ENCODE data around the gene TTI1.

TTI1 gene

GRCh38 chr20:38033330-38034107 lies at the start of gene TTI1, which contains the start of gene RPRD1B:
TTI1 (minus strand) TSS chr20:38033456; CDS start chr20:38013816, 19,640 bp downstream.
RPRD1B (plus strand) TSS chr20:38033746; CDS start chr20:38033948, 202 bp downstream.
- peak; percentile 87 for DNase-seq

GRCh38 chr20:38082894-38083293 lies 49.6 kb upstream of the TTI1 start:
- DNase-seq, result no peak

GRCh38 chr20:38081575-38081974 lies 48.3 kb upstream of the TTI1 start:
- no peak for DNase-seq

- no peak for DNase-seq
Measured at GRCh38 chr20:38079353-38079752, 46.1 kb upstream of the TTI1 start.

- DNase-seq, result no peak
Measured at GRCh38 chr20:38078084-38078483, 44.8 kb upstream of the TTI1 start.

- DNase-seq, result no peak
Measured at GRCh38 chr20:38076548-38076947, 43.3 kb upstream of the TTI1 start.

- DNase-seq, result no peak
Measured at GRCh38 chr20:38075161-38075998, 42.1 kb upstream of the TTI1 start.

GRCh38 chr20:38073307-38074071 lies 40.2 kb upstream of the TTI1 start:
- DNase-seq, result no peak

- DNase-seq, result no peak
Measured at GRCh38 chr20:38072898-38073297, 39.6 kb upstream of the TTI1 start.

- no peak for DNase-seq
Measured at GRCh38 chr20:38067717-38068365, 34.6 kb upstream of the TTI1 start.

- no peak for DNase-seq
Measured at GRCh38 chr20:38066969-38067716, 33.9 kb upstream of the TTI1 start.

GRCh38 chr20:38065764-38066375 lies 32.6 kb upstream of the TTI1 start:
- no peak for DNase-seq

- no peak for DNase-seq
Measured at GRCh38 chr20:38063911-38064530, 30.8 kb upstream of the TTI1 start.

- no peak for DNase-seq
Measured at GRCh38 chr20:38062890-38063289, 29.6 kb upstream of the TTI1 start.

- no peak for DNase-seq
Measured at GRCh38 chr20:38061109-38061508, 27.9 kb upstream of the TTI1 start.

- DNase-seq, result no peak
Measured at GRCh38 chr20:38060536-38060935, 27.3 kb upstream of the TTI1 start.

- no peak for DNase-seq
Measured at GRCh38 chr20:38059832-38060231, 26.6 kb upstream of the TTI1 start.

GRCh38 chr20:38057351-38057972 lies 24.2 kb upstream of the TTI1 start:
- peak; percentile 81 for DNase-seq

GRCh38 chr20:38055848-38056247 lies 22.6 kb upstream of the TTI1 start:
- no peak for DNase-seq

- no peak for DNase-seq
Measured at GRCh38 chr20:38055294-38055693, 22.0 kb upstream of the TTI1 start.

Measured in CD4-positive, alpha-beta T cell treated with Interleukin-6 for 4 hours (primary cell).